Measurements from ENCODE around the gene ISOC1.

DNA sequence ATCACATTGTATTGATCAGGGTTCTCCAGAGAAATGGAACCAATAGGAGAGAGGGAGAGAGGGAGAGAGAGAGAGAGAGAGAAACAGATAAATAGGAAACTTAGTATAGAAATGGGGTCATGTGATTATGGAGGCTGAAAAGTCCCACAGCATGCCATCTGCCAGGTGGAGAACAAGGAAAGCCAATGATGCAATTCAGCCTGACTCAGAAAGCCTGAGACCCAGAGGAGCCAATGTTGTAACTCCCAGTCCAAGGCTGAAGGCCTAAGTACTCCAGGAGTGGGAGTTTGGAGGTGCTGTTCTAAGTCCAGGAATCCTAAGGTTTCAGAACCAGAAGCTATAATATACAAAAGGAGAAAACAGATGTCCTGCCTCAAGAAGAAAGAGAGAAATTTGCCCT lies 48.4 kb upstream of the ISOC1 start:
- TF ChIP-seq, protein P1, sequence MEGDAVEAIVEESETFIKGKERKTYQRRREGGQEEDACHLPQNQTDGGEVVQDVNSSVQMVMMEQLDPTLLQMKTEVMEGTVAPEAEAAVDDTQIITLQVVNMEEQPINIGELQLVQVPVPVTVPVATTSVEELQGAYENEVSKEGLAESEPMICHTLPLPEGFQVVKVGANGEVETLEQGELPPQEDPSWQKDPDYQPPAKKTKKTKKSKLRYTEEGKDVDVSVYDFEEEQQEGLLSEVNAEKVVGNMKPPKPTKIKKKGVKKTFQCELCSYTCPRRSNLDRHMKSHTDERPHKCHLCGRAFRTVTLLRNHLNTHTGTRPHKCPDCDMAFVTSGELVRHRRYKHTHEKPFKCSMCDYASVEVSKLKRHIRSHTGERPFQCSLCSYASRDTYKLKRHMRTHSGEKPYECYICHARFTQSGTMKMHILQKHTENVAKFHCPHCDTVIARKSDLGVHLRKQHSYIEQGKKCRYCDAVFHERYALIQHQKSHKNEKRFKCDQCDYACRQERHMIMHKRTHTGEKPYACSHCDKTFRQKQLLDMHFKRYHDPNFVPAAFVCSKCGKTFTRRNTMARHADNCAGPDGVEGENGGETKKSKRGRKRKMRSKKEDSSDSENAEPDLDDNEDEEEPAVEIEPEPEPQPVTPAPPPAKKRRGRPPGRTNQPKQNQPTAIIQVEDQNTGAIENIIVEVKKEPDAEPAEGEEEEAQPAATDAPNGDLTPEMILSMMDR (IDR thresholded peaks at IDR 0.05): no peak
- no peak for TF ChIP-seq EZH2 (IDR thresholded peaks at IDR 0.05; ENCODE audit: borderline replicate concordance, insufficient read depth, low read depth, low read length, poor library complexity, severe bottlenecking)
